ENCODE results near the gene SH2D7. TPM values are rescaled to one million over a fixed set of nuclear protein-coding genes. Genes with fewer than 3 reads are reported as not detected.
A peak's percentile ranks its signal among the peaks of the same experiment; 100 is the strongest.
"Not testable (repeated sequence)": the region's sequence is repeated elsewhere in the genome, so short reads cannot be mapped to it uniquely, and the experiment has no call there.

SH2D7 gene
- total and polyA plus RNA-seq, 2 experiments from 2014 or later = 0.31 TPM; not detected in 1

DNA sequence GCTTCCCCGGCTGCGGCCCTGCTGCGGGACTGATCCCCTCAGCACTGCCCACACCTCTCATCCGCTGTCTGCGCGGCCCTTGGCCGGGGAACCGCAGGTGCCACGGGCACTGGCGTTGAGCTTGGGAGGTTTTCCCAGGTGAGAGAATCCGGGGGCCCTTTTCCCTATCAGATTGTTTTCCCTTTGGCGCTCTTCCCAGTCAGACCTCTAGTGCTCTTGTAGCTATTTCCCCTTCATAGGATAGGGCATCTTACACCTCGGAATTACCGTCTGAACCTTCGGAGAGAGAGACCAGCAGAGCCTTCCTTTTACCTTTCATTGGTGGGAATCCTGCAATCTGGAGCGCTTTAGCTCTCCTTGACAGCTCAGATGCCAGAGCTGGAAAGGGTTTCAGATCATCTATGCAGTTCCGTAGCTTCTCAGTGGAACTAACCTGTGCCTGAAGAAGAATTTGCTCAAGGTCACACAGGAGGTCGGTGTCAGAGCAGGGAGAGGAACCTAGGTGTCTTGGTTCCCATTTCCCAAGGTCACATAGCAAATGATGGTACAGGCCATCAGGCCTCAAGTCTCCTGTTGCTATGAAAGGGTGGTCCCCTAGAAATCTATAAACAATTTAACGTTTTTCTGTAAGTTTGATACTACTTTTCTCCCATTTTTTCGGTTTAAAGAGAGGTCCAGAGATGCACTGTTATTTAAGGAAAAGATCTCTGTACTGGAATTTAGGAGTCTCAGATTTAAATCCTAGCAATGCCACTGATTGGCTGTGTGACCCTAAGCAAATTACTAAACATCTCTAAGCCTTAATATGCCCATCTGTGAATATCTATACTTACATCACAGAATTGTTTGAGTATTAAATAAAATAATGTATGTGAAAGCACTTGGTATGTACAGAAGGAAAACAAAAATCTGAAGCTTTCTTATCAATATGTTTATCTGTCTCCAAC, 57.7 kb downstream of the SH2D7 start (continued):
- TF ChIP-seq ZNF462 (CRISPR knock-in tag; IDR thresholded peaks at IDR 0.05) (no peak), EZH2phosphoT487 (IDR thresholded peaks at IDR 0.05; ENCODE audit: unreplicated experiment) (no peak)
- TF ChIP-seq, protein P1, sequence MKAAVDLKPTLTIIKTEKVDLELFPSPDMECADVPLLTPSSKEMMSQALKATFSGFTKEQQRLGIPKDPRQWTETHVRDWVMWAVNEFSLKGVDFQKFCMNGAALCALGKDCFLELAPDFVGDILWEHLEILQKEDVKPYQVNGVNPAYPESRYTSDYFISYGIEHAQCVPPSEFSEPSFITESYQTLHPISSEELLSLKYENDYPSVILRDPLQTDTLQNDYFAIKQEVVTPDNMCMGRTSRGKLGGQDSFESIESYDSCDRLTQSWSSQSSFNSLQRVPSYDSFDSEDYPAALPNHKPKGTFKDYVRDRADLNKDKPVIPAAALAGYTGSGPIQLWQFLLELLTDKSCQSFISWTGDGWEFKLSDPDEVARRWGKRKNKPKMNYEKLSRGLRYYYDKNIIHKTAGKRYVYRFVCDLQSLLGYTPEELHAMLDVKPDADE (IDR thresholded peaks at IDR 0.05) = no peak

GRCh38 chr15:78151075-78151474, 58.7 kb downstream of the SH2D7 start:
- not testable (repeated sequence) for H3K27ac Mint-ChIP-seq; H3K36me3 Mint-ChIP-seq (ENCODE audit: low read depth); ATAC-seq; H3K4me3 ChIP-seq; H3K36me3 ChIP-seq (ENCODE audit: insufficient read depth); H3K9me3 Mint-ChIP-seq; H3K9me2 ChIP-seq (ENCODE audit: insufficient read depth); DNase-seq (ENCODE audit: low spot score); H3K27me3 ChIP-seq (ENCODE audit: insufficient read depth); H3K4me3 Mint-ChIP-seq; H3K27me3 Mint-ChIP-seq (ENCODE audit: insufficient read depth, low read depth, poor library complexity); H3K27ac ChIP-seq (ENCODE audit: low read depth); H2AFZ ChIP-seq; H3F3A ChIP-seq (replicated peaks; ENCODE audit: low read depth)
- Histone ChIP-seq H3K79me2 (replicated peaks; ENCODE audit: insufficient read depth) (peaks cover 38% of the 10 kb centered on the region), H3K4me1 (ENCODE audit: insufficient read depth) (peaks cover 27% of the 10 kb centered on the region), H3K4me2 (peak overlapping the region; percentile 96; the same call in 1 of the 2 replicates), H4K20me1 (replicated peaks; ENCODE audit: insufficient read depth) (peaks cover 16% of the 10 kb centered on the region)
- H3K4me1 Mint-ChIP-seq = peaks cover 29% of the 10 kb centered on the region

Small RNAs within 50 kb of the gene (small RNA-seq; reads per million reads assigned to genes)
- not detected for gene RF00092 (ENCODE audit: low replicate concordance)

Other genes with a start within 250 kb of the SH2D7 start
- gene TBC1D2B, start 14.8 kb upstream of the SH2D7 start, total RNA-seq (2014; rRNA removed; shearing (Covaris generic)) = 17.0 and 17.8 TPM in 2 replicates
- gene TBC1D2B, start 14.8 kb upstream of the SH2D7 start, polyA plus RNA-seq (2016; fragmentation: Nextera tagmentation; extraction: Ambion mirVana) = 3.6 and 5.2 TPM in 2 replicates
- 62.6 and 64.4 TPM in 2 replicates for gene CIB2, start 38.9 kb downstream of the SH2D7 start, total RNA-seq (2014; rRNA removed; shearing (Covaris generic))
- gene CIB2, start 38.9 kb downstream of the SH2D7 start, polyA plus RNA-seq (2016; fragmentation: Nextera tagmentation; extraction: Ambion mirVana) = 56.6 and 59.5 TPM in 2 replicates
- 40.5 and 41.6 TPM in 2 replicates for gene IDH3A, start 56.8 kb downstream of the SH2D7 start, total RNA-seq (2014; rRNA removed; shearing (Covaris generic))
- gene IDH3A, start 56.8 kb downstream of the SH2D7 start, polyA plus RNA-seq (2016; fragmentation: Nextera tagmentation; extraction: Ambion mirVana) = 18.6 and 24.1 TPM in 2 replicates
- 7.3 and 10.0 TPM in 2 replicates for gene ACSBG1, start 142.0 kb downstream of the SH2D7 start, total RNA-seq (2014; rRNA removed; shearing (Covaris generic))
- gene ACSBG1, start 142.0 kb downstream of the SH2D7 start, polyA plus RNA-seq (2016; fragmentation: Nextera tagmentation; extraction: Ambion mirVana) = 1.9 TPM in 2 replicates
- gene DNAJA4, start 172.0 kb downstream of the SH2D7 start, total RNA-seq (2014; rRNA removed; shearing (Covaris generic)) = 10.3 and 12.5 TPM in 2 replicates
- 5.0 and 5.4 TPM in 2 replicates for gene DNAJA4, start 172.0 kb downstream of the SH2D7 start, polyA plus RNA-seq (2016; fragmentation: Nextera tagmentation; extraction: Ambion mirVana)
- 47.0 and 59.4 TPM in 2 replicates for gene SKIC8, start 207.0 kb downstream of the SH2D7 start, total RNA-seq (2014; rRNA removed; shearing (Covaris generic))
- gene SKIC8, start 207.0 kb downstream of the SH2D7 start, polyA plus RNA-seq (2016; fragmentation: Nextera tagmentation; extraction: Ambion mirVana) = 68.6 and 73.8 TPM in 2 replicates
- 127 and 156 TPM in 2 replicates for gene CRABP1, start 247.8 kb downstream of the SH2D7 start, total RNA-seq (2014; rRNA removed; shearing (Covaris generic))
- gene CRABP1, start 247.8 kb downstream of the SH2D7 start, polyA plus RNA-seq (2016; fragmentation: Nextera tagmentation; extraction: Ambion mirVana) = 522 and 536 TPM in 2 replicates